HG03565 (cell line): ENCODE results near the gene CDADC1.

Source experiments
- ATAC-seq: cut with Tn5 transposase; IDR thresholded peaks from one replicate; pipeline ENCODE4 v1.9.1; 2021; ENCODE audit warnings: mild to moderate bottlenecking, moderate library complexity; ENCODE audit not compliant: unreplicated experiment

The CDADC1 gene

GRCh38 chr13:49235856-49236431 lies 11.8 kb upstream of the CDADC1 start:
- ATAC-seq, result no peak

- ATAC-seq, result no peak
These were observed 9.1 kb upstream of the CDADC1 start for GRCh38 chr13:49238621-49239020.

GRCh38 chr13:49240017-49240416 lies 7.7 kb upstream of the CDADC1 start:
- no peak for ATAC-seq

GRCh38 chr13:49241296-49241695 lies 6.4 kb upstream of the CDADC1 start:
- ATAC-seq, result no peak

GRCh38 chr13:49245101-49245500 lies 2.6 kb upstream of the CDADC1 start:
- no peak for ATAC-seq

GRCh38 chr13:49246850-49247642 lies 679 bp upstream of the CDADC1 start:
- ATAC-seq, result no peak

GRCh38 chr13:49248622-49249002 lies 887 bp downstream of the CDADC1 start:
- no peak for ATAC-seq

GRCh38 chr13:49251326-49251725 lies 3.6 kb downstream of the CDADC1 start:
- no peak for ATAC-seq

GRCh38 chr13:49253310-49253709 lies 5.6 kb downstream of the CDADC1 start:
- no peak for ATAC-seq

GRCh38 chr13:49254007-49254406 lies 6.3 kb downstream of the CDADC1 start:
- no peak for ATAC-seq

GRCh38 chr13:49256841-49257240 lies 9.1 kb downstream of the CDADC1 start:
- no peak for ATAC-seq

- no peak for ATAC-seq
These were observed 10.5 kb downstream of the CDADC1 start for GRCh38 chr13:49258089-49258796.

GRCh38 chr13:49259586-49259985 lies 11.9 kb downstream of the CDADC1 start:
- ATAC-seq, result no peak

GRCh38 chr13:49262634-49263033 lies 14.9 kb downstream of the CDADC1 start:
- ATAC-seq, result no peak

- no peak for ATAC-seq
These were observed 18.1 kb downstream of the CDADC1 start for GRCh38 chr13:49265822-49266221.

GRCh38 chr13:49271264-49271663 lies 23.5 kb downstream of the CDADC1 start:
- no peak for ATAC-seq

- ATAC-seq, result no peak
These were observed 24.6 kb downstream of the CDADC1 start for GRCh38 chr13:49272296-49272695.

GRCh38 chr13:49278211-49278610 lies 30.5 kb downstream of the CDADC1 start:
- ATAC-seq, result no peak

GRCh38 chr13:49279112-49279511 lies 31.4 kb downstream of the CDADC1 start:
- no peak for ATAC-seq

GRCh38 chr13:49279885-49280284 lies 32.2 kb downstream of the CDADC1 start:
- ATAC-seq, result no peak

- ATAC-seq, result no peak
These were observed 40.3 kb downstream of the CDADC1 start for GRCh38 chr13:49287995-49288394.

- no peak for ATAC-seq
These were observed 40.7 kb downstream of the CDADC1 start for GRCh38 chr13:49288458-49288857.
